ENCODE data around the gene TNNI3K.

DNA sequence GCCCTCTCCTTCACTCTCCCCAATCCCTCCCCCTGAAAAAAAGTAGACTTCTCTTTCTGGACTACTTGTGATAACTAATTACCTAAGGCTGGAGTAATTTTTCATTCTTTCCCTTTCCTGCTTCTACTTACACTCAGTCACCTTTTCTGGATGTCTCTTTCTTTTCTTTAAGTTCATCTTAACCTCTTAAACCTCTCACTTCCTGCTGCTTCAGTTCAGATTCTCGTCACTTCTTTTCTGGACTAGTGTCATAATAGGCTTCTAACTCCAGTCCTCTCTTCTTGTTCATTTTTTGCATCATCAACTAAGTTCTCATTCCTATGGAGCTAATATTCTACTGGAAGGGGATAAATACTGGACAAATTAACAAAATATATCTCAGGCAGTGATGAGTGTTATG, 201.8 kb downstream of the TNNI3K start:
- TF ChIP-seq CTCF (IDR thresholded peaks at IDR 0.05): no peak
- no peak for TF ChIP-seq POLR2A (IDR thresholded peaks at IDR 0.05)
